Adrenal gland (tissue), 5 donors: ENCODE results near the gene TRPV2.

Experiments used
- CTCF ChIP-seq, 6 experiments: fragments of 450-650 bp in 4 of 6; fragments of 200-600 bp in 2 of 6; sonication (generic) in 1 of 6; IDR thresholded peaks; 1 replicate in 5 of 6; 2 replicates in 1 of 6; pipeline versions ENCODE4 v1.5.1 to v1.8.0; 2016 to 2021; ENCODE audit warnings: antibody characterized with exemption in 6 of 6, mild to moderate bottlenecking in 2 of 6, moderate library complexity in 1 of 6
- POLR2A ChIP-seq, 2 donors: fragments of 450-650 bp; IDR thresholded peaks; one replicate each; pipeline ENCODE4 v1.6.1; 2017; ENCODE audit warnings: antibody characterized with exemption in 2 of 2, mild to moderate bottlenecking in 2 of 2, moderate library complexity in 1 of 2
- donor health status: DM: no; HTN: no; CAD: no.

- TF ChIP-seq CTCF (IDR thresholded peaks at IDR 0.05) = no peak
- TF ChIP-seq POLR2A (IDR thresholded peaks at IDR 0.05) = no peak
Observed at GRCh38 chr17:16466407-16466806, 51.0 kb downstream of the TRPV2 start.
